ENCODE results near the gene LRRC47.

LRRC47 gene

GRCh38 chr1:3767328-3767925 lies 28.9 kb downstream of the LRRC47 start:
- peaks cover 3% of the 10 kb centered on the region for H3K79me1 ChIP-seq (ENCODE audit: low read depth, low read length)
- no peak overlapping the region for H3K4me3 ChIP-seq (ENCODE audit: low read length in 2 of 2)
- H2BK12ac ChIP-seq (ENCODE audit: low read length): no peak overlapping the region
- H3K27me3 ChIP-seq (ENCODE audit: control insufficient read depth in 3 of 3, insufficient read depth in 3 of 3, low read depth in 1 of 3, low read length in 3 of 3): peaks cover 0 to 14% (median 10%) of the 10 kb centered on the region in 3 experiments
- H3K9me3 ChIP-seq (replicated peaks in 1 of 2; ENCODE audit: control insufficient read depth in 2 of 2, insufficient read depth in 1 of 2, low read depth in 1 of 2, low read length in 2 of 2): peaks cover 0 to 2% of the 10 kb centered on the region in 2 donors
- H3K27ac ChIP-seq (replicated peaks; ENCODE audit: low read length): no peak overlapping the region
- WGBS, 2 donors (ENCODE audit: extremely low coverage in 2 of 2, insufficient read length in 2 of 2, insufficient replicate concordance in 1 of 2): no CpG with 5 or more reads among the region's 17 CpGs
- no peak overlapping the region for H3K4ac ChIP-seq (ENCODE audit: low read length)
- H3K4me2 ChIP-seq (ENCODE audit: insufficient read depth, low read length, poor library complexity, severe bottlenecking): no peak overlapping the region
- H3K14ac ChIP-seq (ENCODE audit: low read length): no peak overlapping the region
- no peaks in the 10 kb centered on the region for H3K36me3 ChIP-seq (replicated peaks in 1 of 2; ENCODE audit: control insufficient read depth in 2 of 2, insufficient read depth in 2 of 2, low read length in 2 of 2)
- H2BK15ac ChIP-seq (ENCODE audit: low read length): no peak overlapping the region
- H2AK5ac ChIP-seq (ENCODE audit: low read depth, low read length): no peak overlapping the region
- no peak overlapping the region for H3K18ac ChIP-seq (ENCODE audit: low read length)
- H4K8ac ChIP-seq (ENCODE audit: low read depth, low read length): no peak overlapping the region
- no peak overlapping the region for H3K23ac ChIP-seq (ENCODE audit: low read depth, low read length, poor library complexity)
- no peak overlapping the region for H3K9ac ChIP-seq (ENCODE audit: low read depth, low read length, poor library complexity)
- H2BK120ac ChIP-seq (ENCODE audit: low read depth, low read length): no peak overlapping the region
- H2AFZ ChIP-seq (ENCODE audit: low read length): no peak overlapping the region
- H3K4me1 ChIP-seq (ENCODE audit: control insufficient read depth in 2 of 2, insufficient read depth in 1 of 2, low read depth in 1 of 2, low read length in 2 of 2): peaks cover 5 to 15% of the 10 kb centered on the region in 2 donors
- no peak overlapping the region for H2BK5ac ChIP-seq (ENCODE audit: low read length)
- no peak overlapping the region for H4K91ac ChIP-seq (ENCODE audit: low read depth, low read length, poor library complexity)
- no peak for DNase-seq (ENCODE audit: low spot score)

DNA sequence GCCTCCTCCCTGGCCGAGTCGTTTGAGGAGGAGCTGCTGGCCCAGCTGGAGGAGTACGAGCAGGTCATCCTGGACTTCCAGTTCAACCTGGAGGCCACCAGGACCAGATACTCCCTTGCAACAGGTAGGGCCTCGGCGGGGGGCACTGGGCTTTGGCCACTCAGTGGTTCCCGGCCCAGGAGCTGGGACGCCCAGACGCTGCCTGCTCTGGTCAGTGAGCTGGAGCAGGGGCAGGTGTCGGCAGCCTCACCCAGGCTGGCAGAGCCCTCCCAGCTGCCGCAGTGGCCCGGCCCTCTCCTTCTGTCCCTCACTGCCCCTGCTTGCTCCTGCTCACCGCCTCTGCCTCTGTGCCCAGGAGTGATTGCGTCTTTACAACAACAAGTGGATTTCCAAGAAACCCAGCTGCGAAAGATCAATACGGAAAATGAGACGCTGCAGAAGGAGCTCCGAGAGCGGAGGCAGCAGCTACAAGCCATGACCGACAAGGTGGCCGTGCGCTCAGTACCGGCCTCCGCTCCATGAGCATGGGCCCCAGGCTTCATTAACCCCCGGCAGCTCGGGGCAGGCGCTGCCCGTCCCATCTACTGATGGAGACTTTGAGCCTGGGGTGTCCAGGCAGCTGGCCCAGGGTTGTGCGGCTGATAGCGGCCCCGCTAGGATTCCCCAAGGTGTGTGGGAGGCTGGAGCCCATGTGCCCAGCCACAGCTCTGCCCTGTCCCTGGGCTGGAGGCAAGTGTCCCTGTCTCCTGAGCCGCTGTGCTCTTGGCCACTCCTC lies 32.8 kb downstream of the LRRC47 start:
- Histone ChIP-seq H2BK12ac (ENCODE audit: low read length) (no peak overlapping the region), H3K4me1 (ENCODE audit: control insufficient read depth in 2 of 2, insufficient read depth in 1 of 2, low read depth in 1 of 2, low read length in 2 of 2) (no peaks in the 10 kb centered on the region), H3K4me2 (ENCODE audit: insufficient read depth, low read length, poor library complexity, severe bottlenecking) (no peak overlapping the region), H3K27me3 (ENCODE audit: control insufficient read depth in 3 of 3, insufficient read depth in 3 of 3, low read depth in 1 of 3, low read length in 3 of 3) (peaks cover 0 to 28% (median 3%) of the 10 kb centered on the region in 3 experiments), H3K18ac (ENCODE audit: low read length) (peak overlapping the region; percentile 51), H3K9me3 (replicated peaks in 1 of 2; ENCODE audit: control insufficient read depth in 2 of 2, insufficient read depth in 1 of 2, low read depth in 1 of 2, low read length in 2 of 2) (peaks cover 6 to 8% of the 10 kb centered on the region in 2 donors), H2BK15ac (ENCODE audit: low read length) (peak overlapping the region; percentile 18), H3K79me1 (ENCODE audit: low read depth, low read length) (no peaks in the 10 kb centered on the region), H3K4ac (ENCODE audit: low read length) (no peak overlapping the region), H2AK5ac (ENCODE audit: low read depth, low read length) (peak overlapping the region; percentile 74), H3K27ac (replicated peaks; ENCODE audit: low read length) (no peak overlapping the region), H3K4me3 (ENCODE audit: low read length in 2 of 2) (no peak overlapping the region), H3K36me3 (replicated peaks in 1 of 2; ENCODE audit: control insufficient read depth in 2 of 2, insufficient read depth in 2 of 2, low read length in 2 of 2) (no peaks in the 10 kb centered on the region), H3K23ac (ENCODE audit: low read depth, low read length, poor library complexity) (no peak overlapping the region), H2BK5ac (ENCODE audit: low read length) (peak overlapping the region; percentile 29), H4K91ac (ENCODE audit: low read depth, low read length, poor library complexity) (no peak overlapping the region), H2BK120ac (ENCODE audit: low read depth, low read length) (no peak overlapping the region), H3K14ac (ENCODE audit: low read length) (no peak overlapping the region), H3K9ac (ENCODE audit: low read depth, low read length, poor library complexity) (no peak overlapping the region), H4K8ac (ENCODE audit: low read depth, low read length) (no peak overlapping the region), H2AFZ (ENCODE audit: low read length) (no peak overlapping the region)
- WGBS, 2 donors (ENCODE audit: extremely low coverage in 2 of 2, insufficient read length in 2 of 2, insufficient replicate concordance in 1 of 2): no CpG with 5 or more reads among the region's 31 CpGs
- no peak for DNase-seq (ENCODE audit: low spot score)

GRCh38 chr1:3762873-3763228 lies 33.4 kb downstream of the LRRC47 start:
- H3K36me3 ChIP-seq (replicated peaks in 1 of 2; ENCODE audit: control insufficient read depth in 2 of 2, insufficient read depth in 2 of 2, low read length in 2 of 2): no peaks in the 10 kb centered on the region
- H2AFZ ChIP-seq (ENCODE audit: low read length): no peak overlapping the region
- no peak overlapping the region for H3K23ac ChIP-seq (ENCODE audit: low read depth, low read length, poor library complexity)
- no peaks in the 10 kb centered on the region for H3K79me1 ChIP-seq (ENCODE audit: low read depth, low read length)
- peak overlapping the region; percentile 80 for H2BK5ac ChIP-seq (ENCODE audit: low read length)
- H2BK15ac ChIP-seq (ENCODE audit: low read length): peak overlapping the region; percentile 4
- H3K9ac ChIP-seq (ENCODE audit: low read depth, low read length, poor library complexity): no peak overlapping the region
- DNase-seq (ENCODE audit: low spot score): no peak
- no peak overlapping the region for H2BK120ac ChIP-seq (ENCODE audit: low read depth, low read length)
- H3K9me3 ChIP-seq (replicated peaks in 1 of 2; ENCODE audit: control insufficient read depth in 2 of 2, insufficient read depth in 1 of 2, low read depth in 1 of 2, low read length in 2 of 2): peaks cover 6 to 8% of the 10 kb centered on the region in 2 donors
- no peak overlapping the region for H4K91ac ChIP-seq (ENCODE audit: low read depth, low read length, poor library complexity)
- no peak overlapping the region for H2BK12ac ChIP-seq (ENCODE audit: low read length)
- H3K27ac ChIP-seq (replicated peaks; ENCODE audit: low read length): no peak overlapping the region
- H3K4me2 ChIP-seq (ENCODE audit: insufficient read depth, low read length, poor library complexity, severe bottlenecking): no peak overlapping the region
- no peak overlapping the region for H2AK5ac ChIP-seq (ENCODE audit: low read depth, low read length)
- H3K14ac ChIP-seq (ENCODE audit: low read length): no peak overlapping the region
- H3K4me3 ChIP-seq (ENCODE audit: low read length in 2 of 2): no peak overlapping the region
- H3K18ac ChIP-seq (ENCODE audit: low read length): no peak overlapping the region
- no peak overlapping the region for H3K4ac ChIP-seq (ENCODE audit: low read length)
- WGBS, 2 donors (ENCODE audit: extremely low coverage in 2 of 2, insufficient read length in 2 of 2, insufficient replicate concordance in 1 of 2): no CpG with 5 or more reads among the region's 12 CpGs
- H4K8ac ChIP-seq (ENCODE audit: low read depth, low read length): no peak overlapping the region
- H3K4me1 ChIP-seq (ENCODE audit: control insufficient read depth in 2 of 2, insufficient read depth in 1 of 2, low read depth in 1 of 2, low read length in 2 of 2): no peaks in the 10 kb centered on the region
- peaks cover 0 to 28% (median 3%) of the 10 kb centered on the region in 3 experiments for H3K27me3 ChIP-seq (ENCODE audit: control insufficient read depth in 3 of 3, insufficient read depth in 3 of 3, low read depth in 1 of 3, low read length in 3 of 3)

DNA sequence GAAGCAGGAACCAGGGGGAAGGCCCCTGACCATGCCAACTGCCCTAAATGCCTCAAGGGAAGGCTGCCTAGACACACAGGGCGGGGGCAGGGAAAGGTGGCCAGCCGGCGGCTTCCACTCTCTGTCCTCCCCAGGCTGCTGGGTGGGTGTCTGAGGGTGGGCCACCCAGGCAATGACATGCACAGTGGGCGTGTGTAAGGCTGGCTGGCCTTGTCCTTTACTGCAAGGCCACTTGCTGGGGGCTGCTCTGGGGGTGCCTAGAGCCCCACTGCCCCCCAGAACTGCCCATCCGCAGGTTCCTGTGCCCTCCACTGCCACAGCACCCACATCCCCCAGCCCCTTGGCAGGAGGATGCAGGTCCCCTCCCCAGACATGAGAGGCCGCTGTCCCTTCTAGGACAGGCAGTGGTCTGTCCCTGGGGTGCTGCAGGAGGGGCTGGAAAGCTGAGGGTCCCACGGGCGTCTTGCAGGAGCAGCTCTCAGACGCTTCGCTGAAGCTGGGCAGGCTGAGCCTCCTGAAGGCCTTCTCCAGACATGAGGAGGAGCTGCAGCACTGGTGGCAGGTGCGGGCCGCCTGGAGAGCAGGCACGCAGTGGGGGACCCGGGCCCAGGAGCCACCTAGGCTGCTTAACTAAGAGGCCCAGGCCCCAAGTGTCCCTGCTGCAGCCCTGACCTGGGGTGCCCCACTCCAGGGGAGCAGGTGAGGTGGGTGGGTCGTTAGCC lies 34.0 kb downstream of the LRRC47 start:
- DNase-seq (ENCODE audit: low spot score): no peak
- Histone ChIP-seq H2BK12ac (ENCODE audit: low read length) (no peak overlapping the region), H3K4ac (ENCODE audit: low read length) (no peak overlapping the region), H3K36me3 (replicated peaks in 1 of 2; ENCODE audit: control insufficient read depth in 2 of 2, insufficient read depth in 2 of 2, low read length in 2 of 2) (no peaks in the 10 kb centered on the region), H3K79me1 (ENCODE audit: low read depth, low read length) (peaks cover 2% of the 10 kb centered on the region), H3K9me3 (replicated peaks in 1 of 2; ENCODE audit: control insufficient read depth in 2 of 2, insufficient read depth in 1 of 2, low read depth in 1 of 2, low read length in 2 of 2) (peaks cover 6 to 8% of the 10 kb centered on the region in 2 donors), H4K91ac (ENCODE audit: low read depth, low read length, poor library complexity) (no peak overlapping the region), H3K9ac (ENCODE audit: low read depth, low read length, poor library complexity) (no peak overlapping the region), H4K8ac (ENCODE audit: low read depth, low read length) (no peak overlapping the region), H3K23ac (ENCODE audit: low read depth, low read length, poor library complexity) (peak overlapping the region; percentile 31), H3K18ac (ENCODE audit: low read length) (no peak overlapping the region), H2BK15ac (ENCODE audit: low read length) (peak overlapping the region; percentile 89), H2BK5ac (ENCODE audit: low read length) (peak overlapping the region; percentile 80), H2BK120ac (ENCODE audit: low read depth, low read length) (no peak overlapping the region), H3K14ac (ENCODE audit: low read length) (peak overlapping the region; percentile 67), H3K27me3 (ENCODE audit: control insufficient read depth in 3 of 3, insufficient read depth in 3 of 3, low read depth in 1 of 3, low read length in 3 of 3) (peaks cover 0 to 28% (median 3%) of the 10 kb centered on the region in 3 experiments), H2AFZ (ENCODE audit: low read length) (no peak overlapping the region), H2AK5ac (ENCODE audit: low read depth, low read length) (no peak overlapping the region), H3K27ac (replicated peaks; ENCODE audit: low read length) (no peak overlapping the region), H3K4me1 (ENCODE audit: control insufficient read depth in 2 of 2, insufficient read depth in 1 of 2, low read depth in 1 of 2, low read length in 2 of 2) (no peaks in the 10 kb centered on the region), H3K4me3 (ENCODE audit: low read length in 2 of 2) (no peak overlapping the region), H3K4me2 (ENCODE audit: insufficient read depth, low read length, poor library complexity, severe bottlenecking) (no peak overlapping the region)
- no CpG with 5 or more reads among the region's 15 CpGs for WGBS, 2 donors (ENCODE audit: extremely low coverage in 2 of 2, insufficient read length in 2 of 2, insufficient replicate concordance in 1 of 2)

All from neuronal stem cell (in vitro differentiated cells).